Mesodermal cell (in vitro differentiated cells): ENCODE data around the gene ITGA11.
A peak's percentile ranks its signal among the peaks of the same experiment; 100 is the strongest.

ENCODE experiments used
- H3K27ac ChIP-seq: 2 replicates; pipeline ENCODE4 v1.7.0; 2013; ENCODE audit warnings: mild to moderate bottlenecking, low read depth, low read length, moderate library complexity; ENCODE audit not compliant: severe bottlenecking
- H3K36me3 ChIP-seq: 2 replicates; pipeline ENCODE4 v1.7.1; 2013; ENCODE audit warnings: mild to moderate bottlenecking, low read length, moderate library complexity; ENCODE audit not compliant: control insufficient read depth, insufficient read depth
- H3K4me1 ChIP-seq: one replicate; pipeline ENCODE4 v1.7.1; 2013; ENCODE audit warnings: mild to moderate bottlenecking, low read length; ENCODE audit not compliant: insufficient read depth, control insufficient read depth, poor library complexity, severe bottlenecking
- H3K4me3 ChIP-seq: 2 replicates; pipeline ENCODE4 v1.7.0; 2013; ENCODE audit warnings: low read length, control low read depth, mild to moderate bottlenecking; ENCODE audit not compliant: insufficient read depth, poor library complexity, severe bottlenecking; ENCODE audit errors: extremely low read depth
- H3K9me3 ChIP-seq: 2 replicates; pipeline ENCODE4 v1.7.1; 2013; ENCODE audit warnings: mild to moderate bottlenecking, low read length, moderate library complexity; ENCODE audit not compliant: control insufficient read depth
- WGBS, 2 experiments: methylation state at CpG; one replicate each; pipeline ENCODE4 v1.1.5; 2013; ENCODE audit warnings: missing lambda C conversion rate in 2 of 2; ENCODE audit not compliant: insufficient coverage in 2 of 2; 5-methylcytosine and 5-hydroxymethylcytosine counted together

Gene ITGA11

GRCh38 chr15:68258692-68259091, 173.3 kb downstream of the ITGA11 start:
- Histone ChIP-seq H3K4me3 (no peak overlapping the region), H3K9me3 (no peaks in the 10 kb centered on the region), H3K36me3 (no peaks in the 10 kb centered on the region), H3K27ac (no peak overlapping the region), H3K4me1 (peaks cover 4% of the 10 kb centered on the region)
- WGBS, 2 experiments, result 92% methylated on average over 2 to 3 of the region's 4 CpGs

GRCh38 chr15:68256675-68257450, 175.1 kb downstream of the ITGA11 start:
- peak overlapping the region; percentile 40 for H3K4me3 ChIP-seq
- peaks cover 4% of the 10 kb centered on the region for H3K4me1 ChIP-seq
- no peaks in the 10 kb centered on the region for H3K9me3 ChIP-seq
- H3K36me3 ChIP-seq, result no peaks in the 10 kb centered on the region
- 12 to 26% methylated on average over 20 to 44 of the region's 57 CpGs for WGBS, 2 experiments
- peak overlapping the region; percentile 16 for H3K27ac ChIP-seq

- H3K4me1 ChIP-seq, result peaks cover 4% of the 10 kb centered on the region
- no peaks in the 10 kb centered on the region for H3K36me3 ChIP-seq
- H3K9me3 ChIP-seq, result peaks cover 2% of the 10 kb centered on the region
- no peak overlapping the region for H3K4me3 ChIP-seq
- no peak overlapping the region for H3K27ac ChIP-seq
- 27 to 71% methylated on average over 1 to 3 of the region's 7 CpGs for WGBS, 2 experiments
Measured at GRCh38 chr15:68252925-68253534, 178.9 kb downstream of the ITGA11 start.

- no peak overlapping the region for H3K27ac ChIP-seq
- H3K4me3 ChIP-seq, result no peak overlapping the region
- H3K36me3 ChIP-seq, result no peaks in the 10 kb centered on the region
- H3K4me1 ChIP-seq, result no peaks in the 10 kb centered on the region
- H3K9me3 ChIP-seq, result peaks cover 3% of the 10 kb centered on the region
- no CpG with 5 or more reads among the region's 3 CpGs for whole genome bisulfite sequencing, 2 experiments
Measured at GRCh38 chr15:68249058-68249713, 182.8 kb downstream of the ITGA11 start.
